ENCODE measurements around the gene DCST2. TPM values are rescaled to one million over a fixed set of nuclear protein-coding genes. Genes with fewer than 3 reads are reported as not detected.

The DCST2 gene
- total and polyA plus RNA-seq, 9 of the 15 experiments (the other 6 are each of a cell fraction or from before 2014, with no cell fraction given), result 0.09 to 0.49 (median 0.11) TPM; not detected in 3

DNA sequence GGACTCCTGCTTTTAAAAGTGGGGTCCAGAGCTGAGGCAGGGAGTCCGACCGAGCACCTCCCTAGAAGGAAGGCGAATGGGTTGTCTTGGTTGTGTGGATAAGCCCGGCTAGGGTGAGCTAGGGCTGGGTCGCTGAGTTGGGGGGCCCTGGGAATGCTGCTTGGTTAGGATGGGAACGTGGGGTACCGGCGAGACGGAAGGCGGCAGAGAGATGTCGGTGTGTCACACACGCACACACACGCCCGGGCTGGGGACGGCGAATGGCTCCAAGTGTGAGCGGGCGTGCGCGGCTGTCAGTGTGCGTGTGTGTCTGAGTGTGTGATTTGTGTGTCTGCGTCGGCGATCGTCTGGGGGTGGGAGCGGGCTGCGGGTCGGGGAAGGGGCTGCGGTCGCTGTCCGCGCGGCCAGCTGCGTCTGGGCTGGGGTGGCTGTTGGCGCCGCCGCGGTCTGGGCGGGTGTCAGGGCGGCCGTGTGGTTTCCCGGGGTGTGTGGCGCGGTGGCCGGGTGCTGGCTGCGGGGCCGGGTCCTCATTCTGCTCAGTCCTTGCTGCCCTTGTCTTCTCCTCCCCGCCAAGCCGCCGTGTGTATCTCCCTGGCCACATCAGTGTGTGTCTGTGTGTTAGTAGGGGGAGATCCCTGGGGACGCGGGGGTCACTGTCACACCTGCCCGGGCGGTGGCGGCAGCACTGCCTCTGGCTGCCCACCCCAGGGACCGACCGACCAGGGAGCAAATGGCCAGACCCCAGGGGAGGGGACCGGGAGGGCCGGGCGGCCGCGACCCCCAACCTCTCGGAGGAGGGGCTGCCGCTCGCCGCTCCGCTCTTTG is 46.1 kb upstream of the DCST2 start (continued):
- TF ChIP-seq, protein P1, sequence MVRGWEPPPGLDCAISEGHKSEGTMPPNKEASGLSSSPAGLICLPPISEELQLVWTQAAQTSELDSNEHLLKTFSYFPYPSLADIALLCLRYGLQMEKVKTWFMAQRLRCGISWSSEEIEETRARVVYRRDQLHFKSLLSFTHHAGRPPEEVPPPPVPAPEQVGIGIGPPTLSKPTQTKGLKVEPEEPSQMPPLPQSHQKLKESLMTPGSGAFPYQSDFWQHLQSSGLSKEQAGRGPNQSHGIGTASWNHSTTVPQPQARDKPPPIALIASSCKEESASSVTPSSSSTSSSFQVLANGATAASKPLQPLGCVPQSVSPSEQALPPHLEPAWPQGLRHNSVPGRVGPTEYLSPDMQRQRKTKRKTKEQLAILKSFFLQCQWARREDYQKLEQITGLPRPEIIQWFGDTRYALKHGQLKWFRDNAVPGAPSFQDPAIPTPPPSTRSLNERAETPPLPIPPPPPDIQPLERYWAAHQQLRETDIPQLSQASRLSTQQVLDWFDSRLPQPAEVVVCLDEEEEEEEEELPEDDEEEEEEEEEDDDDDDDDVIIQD (CRISPR knock-in tag; IDR thresholded peaks at IDR 0.05), result no peak
- TF ChIP-seq CTBP1 (IDR thresholded peaks at IDR 0.05; ENCODE audit: borderline replicate concordance), result peak; percentile 24; the same call in 1 of the 2 replicates
- no peak for TF ChIP-seq PHF20 (IDR thresholded peaks at IDR 0.05; ENCODE audit: partially characterized antibody)
- TF ChIP-seq CCNT2 (IDR thresholded peaks at IDR 0.05; ENCODE audit: borderline replicate concordance, extremely low read depth, insufficient read length, low read depth, low read length), result peak; percentile 12
- no peak for TF ChIP-seq RNF2 (IDR thresholded peaks at IDR 0.05)
- no peak for TF ChIP-seq NR3C1 (CRISPR knock-in tag; IDR thresholded peaks at IDR 0.05)
- no peak for TF ChIP-seq NFATC3 (IDR thresholded peaks at IDR 0.05)
- no peak for TF ChIP-seq TEAD1 (CRISPR knock-in tag; IDR thresholded peaks at IDR 0.05)
- TF ChIP-seq NFIC (IDR thresholded peaks at IDR 0.05), result 0 out of 2 replicates have a peak, but pooled peaks have one; percentile 5
- TF ChIP-seq ZFX (CRISPR knock-in tag; IDR thresholded peaks at IDR 0.05), result no peak; the same call in 1 of the 2 replicates
- TF ChIP-seq ZFPM2 (CRISPR knock-in tag; IDR thresholded peaks at IDR 0.05), result no peak
- TF ChIP-seq RBM34 (IDR thresholded peaks at IDR 0.05; ENCODE audit: borderline replicate concordance, insufficient read depth, low read length), result no peak
- TF ChIP-seq SRF (CRISPR knock-in tag; IDR thresholded peaks at IDR 0.05), result no peak
- TF ChIP-seq, protein P2, sequence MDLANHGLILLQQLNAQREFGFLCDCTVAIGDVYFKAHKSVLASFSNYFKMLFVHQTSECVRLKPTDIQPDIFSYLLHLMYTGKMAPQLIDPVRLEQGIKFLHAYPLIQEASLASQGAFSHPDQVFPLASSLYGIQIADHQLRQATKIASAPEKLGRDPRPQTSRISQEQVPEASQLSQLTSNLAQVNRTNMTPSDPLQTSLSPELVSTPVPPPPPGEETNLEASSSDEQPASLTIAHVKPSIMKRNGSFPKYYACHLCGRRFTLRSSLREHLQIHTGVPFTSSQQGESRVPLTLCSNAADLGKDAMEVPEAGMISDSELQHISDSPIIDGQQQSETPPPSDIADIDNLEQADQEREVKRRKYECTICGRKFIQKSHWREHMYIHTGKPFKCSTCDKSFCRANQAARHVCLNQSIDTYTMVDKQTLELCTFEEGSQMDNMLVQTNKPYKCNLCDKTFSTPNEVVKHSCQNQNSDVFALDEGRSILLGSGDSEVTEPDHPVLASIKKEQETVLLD (IDR thresholded peaks at IDR 0.05), result 0 out of 2 replicates have a peak, but pooled peaks have one; percentile 17
- no peak for TF ChIP-seq JUN (IDR thresholded peaks at IDR 0.05; ENCODE audit: borderline replicate concordance, low read depth, low read length)
- no peak for TF ChIP-seq JUN (CRISPR knock-in tag; IDR thresholded peaks at IDR 0.05; ENCODE audit: borderline replicate concordance)
- no peak for TF ChIP-seq POU5F1 (IDR thresholded peaks at IDR 0.05; ENCODE audit: borderline replicate concordance, low read depth, low read length, partially characterized antibody)
- TF ChIP-seq, protein P3, sequence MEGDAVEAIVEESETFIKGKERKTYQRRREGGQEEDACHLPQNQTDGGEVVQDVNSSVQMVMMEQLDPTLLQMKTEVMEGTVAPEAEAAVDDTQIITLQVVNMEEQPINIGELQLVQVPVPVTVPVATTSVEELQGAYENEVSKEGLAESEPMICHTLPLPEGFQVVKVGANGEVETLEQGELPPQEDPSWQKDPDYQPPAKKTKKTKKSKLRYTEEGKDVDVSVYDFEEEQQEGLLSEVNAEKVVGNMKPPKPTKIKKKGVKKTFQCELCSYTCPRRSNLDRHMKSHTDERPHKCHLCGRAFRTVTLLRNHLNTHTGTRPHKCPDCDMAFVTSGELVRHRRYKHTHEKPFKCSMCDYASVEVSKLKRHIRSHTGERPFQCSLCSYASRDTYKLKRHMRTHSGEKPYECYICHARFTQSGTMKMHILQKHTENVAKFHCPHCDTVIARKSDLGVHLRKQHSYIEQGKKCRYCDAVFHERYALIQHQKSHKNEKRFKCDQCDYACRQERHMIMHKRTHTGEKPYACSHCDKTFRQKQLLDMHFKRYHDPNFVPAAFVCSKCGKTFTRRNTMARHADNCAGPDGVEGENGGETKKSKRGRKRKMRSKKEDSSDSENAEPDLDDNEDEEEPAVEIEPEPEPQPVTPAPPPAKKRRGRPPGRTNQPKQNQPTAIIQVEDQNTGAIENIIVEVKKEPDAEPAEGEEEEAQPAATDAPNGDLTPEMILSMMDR (IDR thresholded peaks at IDR 0.05 in 2 of 3, conservative IDR thresholded peaks at IDR 0.05 in 1 of 3; ENCODE audit: insufficient read depth in 2 of 3, low read depth in 1 of 3, low read length in 3 of 3), result no peak

Data from K562 (cell line).